B cell (primary cell): ENCODE results near the gene TMEM145. TPM values are rescaled to one million over a fixed set of nuclear protein-coding genes. Genes with fewer than 3 reads are reported as not detected.

Source experiments
- ATAC-seq: fragments of 200-7000 bp; cut with Tn5 transposase; one replicate; pipeline ENCODE4 v1.10.0; 2021; ENCODE audit warnings: low read depth, mild to moderate bottlenecking, moderate number of reproducible peaks, moderate library complexity
- CTCF ChIA-PET: fragments of 350-600 bp; sonication (Branson Sonifier 250); formaldehyde crosslinking; loops from one replicate; lab custom pipeline; 2021; ENCODE audit warnings: antibody characterized with exemption, inconsistent platforms; lab: Charles Lee
- POLR2A ChIA-PET: fragments of 350-600 bp; sonication (Branson Sonifier 250); formaldehyde crosslinking; loops from one replicate; lab custom pipeline; 2021; ENCODE audit warnings: antibody characterized with exemption; lab: Charles Lee
- DNase-seq: peaks from one replicate; pipeline ENCODE4 v3.0.0; 2013
- H2AFZ ChIP-seq: 2 replicates; pipeline ENCODE4 v1.6.1; 2012; ENCODE audit warnings: mild to moderate bottlenecking, low read depth, low read length; ENCODE audit not compliant: insufficient read depth, poor library complexity, severe bottlenecking
- H3K27ac ChIP-seq, 2 donors: 1 replicate in 1 of 2; 2 replicates in 1 of 2; pipeline ENCODE4 v1.5.1; 2012 to 2013; ENCODE audit warnings: low read length in 2 of 2, mild to moderate bottlenecking in 2 of 2, moderate library complexity in 1 of 2
- H3K27me3 ChIP-seq, 4 experiments: fragments of 200-600 bp in 1 of 4; sonication (generic) in 1 of 4; replicated peaks in 1 of 4; 1 replicate in 2 of 4; 2 replicates in 2 of 4; pipeline versions ENCODE4 v1.6.1 to v1.7.0; 2013 to 2016; ENCODE audit warnings: low read length in 3 of 4, mild to moderate bottlenecking in 2 of 4, mixed read lengths in 1 of 4, moderate library complexity in 1 of 4; ENCODE audit not compliant: insufficient read depth in 4 of 4, control insufficient read depth in 3 of 4; ENCODE audit errors: control extremely low read depth in 1 of 4
- H3K36me3 ChIP-seq, 2 experiments: replicated peaks in 1 of 2; 1 replicate in 1 of 2; 2 replicates in 1 of 2; pipeline versions ENCODE4 v1.6.1 to v1.7.1; 2013; ENCODE audit warnings: low read length in 1 of 2; ENCODE audit not compliant: insufficient read depth in 2 of 2, control insufficient read depth in 1 of 2; ENCODE audit errors: control extremely low read depth in 1 of 2, extremely low read depth in 1 of 2
- H3K4me1 ChIP-seq, 2 donors: fragments of 200-600 bp in 1 of 2; sonication (generic) in 1 of 2; 1 replicate in 1 of 2; 2 replicates in 1 of 2; pipeline versions ENCODE4 v1.5.1 to v1.6.1; 2013 to 2017; ENCODE audit warnings: low read length in 2 of 2; ENCODE audit not compliant: control insufficient read depth in 2 of 2, insufficient read depth in 2 of 2
- H3K4me2 ChIP-seq: replicated peaks from 2 replicates; pipeline ENCODE3; 2012; ENCODE audit warnings: mild to moderate bottlenecking, low read depth, low read length; ENCODE audit not compliant: poor library complexity, severe bottlenecking
- H3K4me3 ChIP-seq, 5 experiments: fragments of 200-600 bp in 1 of 5; sonication (generic) in 1 of 5; 1 replicate in 3 of 5; 2 replicates in 2 of 5; pipeline versions ENCODE4 v1.5.1 to v1.7.0; 2011 to 2016; ENCODE audit warnings: low read length in 4 of 5, mild to moderate bottlenecking in 4 of 5, low read depth in 2 of 5, control low read depth in 1 of 5, moderate library complexity in 1 of 5; ENCODE audit not compliant: insufficient read depth in 1 of 5; ENCODE audit errors: control extremely low read depth in 1 of 5, extremely low read depth in 1 of 5
- H3K79me2 ChIP-seq: fragments of 200-600 bp; sonication (generic); one replicate; pipeline ENCODE4 v1.6.0; 2016; ENCODE audit warnings: low read length; ENCODE audit not compliant: control insufficient read depth, insufficient read depth
- H3K9ac ChIP-seq: fragments of 200-600 bp; sonication (generic); 2 replicates; pipeline ENCODE4 v1.6.1; 2017; ENCODE audit warnings: mild to moderate bottlenecking, low read length, moderate library complexity
- H3K9me3 ChIP-seq, 3 donors: one replicate each; pipeline versions ENCODE4 v1.6.1 to v1.7.1; 2013; ENCODE audit warnings: low read length in 2 of 3; ENCODE audit not compliant: control insufficient read depth in 2 of 3, insufficient read depth in 1 of 3; ENCODE audit errors: control extremely low read depth in 1 of 3
- H4K20me1 ChIP-seq: 2 replicates; pipeline ENCODE4 v1.6.0; 2012; ENCODE audit warnings: mild to moderate bottlenecking, low read length; ENCODE audit not compliant: insufficient read depth, control insufficient read depth, poor library complexity, severe bottlenecking
- H3K27ac Mint-ChIP-seq: one replicate; pipeline ENCODE4 v1.8.0; 2021; ENCODE audit warnings: mixed read lengths
- H3K27me3 Mint-ChIP-seq: one replicate; pipeline ENCODE4 v1.8.0; 2021; ENCODE audit warnings: mixed read lengths
- H3K4me1 Mint-ChIP-seq: one replicate; pipeline ENCODE4 v1.8.0; 2021; ENCODE audit warnings: mixed read lengths
- H3K4me3 Mint-ChIP-seq: one replicate; pipeline ENCODE4 v1.8.0; 2021; ENCODE audit warnings: mixed read lengths
- H3K9me3 Mint-ChIP-seq: one replicate; pipeline ENCODE4 v1.8.0; 2022; ENCODE audit warnings: mixed read lengths; ENCODE audit not compliant: insufficient read depth
- EZH2 ChIP-seq: IDR thresholded peaks from 2 replicates; pipeline ENCODE4 v1.6.1; 2012; ENCODE audit warnings: borderline replicate concordance, low read depth, mild to moderate bottlenecking, moderate library complexity, low read length; ENCODE audit not compliant: insufficient read depth, poor library complexity, severe bottlenecking
- WGBS: methylation state at CpG from one replicate; pipeline ENCODE4 v1.1.5; 2013; ENCODE audit warnings: missing lambda C conversion rate; ENCODE audit not compliant: insufficient coverage; 5-methylcytosine and 5-hydroxymethylcytosine counted together
- intact Hi-C: fragments of 100-400 bp; cut with micrococcal nuclease; formaldehyde crosslinking; loops from one replicate; pipeline ENCODE4 v1.10.0; 2022
- polyA plus RNA-seq: library from polyadenylated mRNA; depleted of rRNA; stranded (reverse); fragments of >200 nt; gene quantifications from 2 replicates; pipeline ENCODE4 v1.2.3, GENCODE V29; 2012
- total RNA-seq, 2 donors: library from RNA; stranded (reverse); fragments of 120-200 nt in 1 of 2; gene quantifications; 1 replicate in 1 of 2; 2 replicates in 1 of 2; pipeline versions ENCODE4 v1.2.3 to v1.2.4, GENCODE V29; 2013 to 2022
- TF ChIP-seq, protein P1 (sequence below): fragments of 200-600 bp; IDR thresholded peaks from one replicate; pipeline ENCODE4 v1.8.0; 2022; ENCODE audit warnings: antibody characterized with exemption, mild to moderate bottlenecking

Gene TMEM145
- total and polyA plus RNA-seq, 2 donors (not counting 1 experiment from before 2014, with no cell fraction given): not detected

DNA sequence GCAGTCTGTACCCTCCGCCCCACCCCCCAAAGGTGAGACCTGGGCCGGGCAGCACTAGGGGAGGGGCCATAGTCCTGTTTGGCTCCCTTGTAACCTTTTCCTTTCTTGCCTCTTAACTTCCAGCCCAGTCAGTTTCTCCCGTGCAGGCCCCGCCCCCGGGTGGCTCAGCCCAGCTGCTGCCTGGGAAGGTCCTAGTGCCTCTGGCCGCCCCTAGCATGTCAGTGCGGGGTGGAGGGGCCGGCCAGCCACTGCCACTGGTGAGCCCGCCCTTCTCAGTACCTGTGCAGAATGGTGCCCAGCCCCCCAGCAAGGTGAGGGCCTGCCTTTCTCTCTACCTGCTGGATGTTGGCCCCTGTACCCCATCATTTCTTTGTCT is 21.7 kb upstream of the TMEM145 start:
- ChIA-PET CTCF (interaction anchor here (0.7 to 1.8 kb wide), 3 partner anchors 109 to 183 kb away, joined by 3 to 5 read pairs (median 4); partner anchors contain the start of gene POU2F2), POLR2A (no interaction called here)
- no peaks in the 10 kb centered on the region for H3K9me3 Mint-ChIP-seq
- no peaks in the 10 kb centered on the region for H3K27me3 ChIP-seq
- H3K27ac ChIP-seq: no peak overlapping the region
- DNase-seq: no peak
- H3K4me2 ChIP-seq: no peak overlapping the region
- no peak for TF ChIP-seq EZH2
- TF ChIP-seq, protein P1, sequence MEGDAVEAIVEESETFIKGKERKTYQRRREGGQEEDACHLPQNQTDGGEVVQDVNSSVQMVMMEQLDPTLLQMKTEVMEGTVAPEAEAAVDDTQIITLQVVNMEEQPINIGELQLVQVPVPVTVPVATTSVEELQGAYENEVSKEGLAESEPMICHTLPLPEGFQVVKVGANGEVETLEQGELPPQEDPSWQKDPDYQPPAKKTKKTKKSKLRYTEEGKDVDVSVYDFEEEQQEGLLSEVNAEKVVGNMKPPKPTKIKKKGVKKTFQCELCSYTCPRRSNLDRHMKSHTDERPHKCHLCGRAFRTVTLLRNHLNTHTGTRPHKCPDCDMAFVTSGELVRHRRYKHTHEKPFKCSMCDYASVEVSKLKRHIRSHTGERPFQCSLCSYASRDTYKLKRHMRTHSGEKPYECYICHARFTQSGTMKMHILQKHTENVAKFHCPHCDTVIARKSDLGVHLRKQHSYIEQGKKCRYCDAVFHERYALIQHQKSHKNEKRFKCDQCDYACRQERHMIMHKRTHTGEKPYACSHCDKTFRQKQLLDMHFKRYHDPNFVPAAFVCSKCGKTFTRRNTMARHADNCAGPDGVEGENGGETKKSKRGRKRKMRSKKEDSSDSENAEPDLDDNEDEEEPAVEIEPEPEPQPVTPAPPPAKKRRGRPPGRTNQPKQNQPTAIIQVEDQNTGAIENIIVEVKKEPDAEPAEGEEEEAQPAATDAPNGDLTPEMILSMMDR: no peak
- H3K9ac ChIP-seq: no peak overlapping the region
- no peak overlapping the region for H3K4me3 Mint-ChIP-seq
- no peaks in the 10 kb centered on the region for H3K79me2 ChIP-seq
- H3K4me3 ChIP-seq: no peak overlapping the region
- H3K9me3 ChIP-seq: no peaks in the 10 kb centered on the region
- peaks cover 28% of the 10 kb centered on the region for H4K20me1 ChIP-seq
- no peak overlapping the region for H3K27ac Mint-ChIP-seq
- ATAC-seq: no peak
- H3K4me1 ChIP-seq: peaks cover 3 to 14% of the 10 kb centered on the region in 2 donors
- H2AFZ ChIP-seq: no peak overlapping the region
- 89% methylated on average over 9 of the region's 9 CpGs for WGBS
- H3K27me3 Mint-ChIP-seq: no peaks in the 10 kb centered on the region
- H3K4me1 Mint-ChIP-seq: peaks cover 13% of the 10 kb centered on the region
- intact Hi-C loops: no loop called here
- peaks cover 1 to 78% of the 10 kb centered on the region in 2 experiments for H3K36me3 ChIP-seq

DNA sequence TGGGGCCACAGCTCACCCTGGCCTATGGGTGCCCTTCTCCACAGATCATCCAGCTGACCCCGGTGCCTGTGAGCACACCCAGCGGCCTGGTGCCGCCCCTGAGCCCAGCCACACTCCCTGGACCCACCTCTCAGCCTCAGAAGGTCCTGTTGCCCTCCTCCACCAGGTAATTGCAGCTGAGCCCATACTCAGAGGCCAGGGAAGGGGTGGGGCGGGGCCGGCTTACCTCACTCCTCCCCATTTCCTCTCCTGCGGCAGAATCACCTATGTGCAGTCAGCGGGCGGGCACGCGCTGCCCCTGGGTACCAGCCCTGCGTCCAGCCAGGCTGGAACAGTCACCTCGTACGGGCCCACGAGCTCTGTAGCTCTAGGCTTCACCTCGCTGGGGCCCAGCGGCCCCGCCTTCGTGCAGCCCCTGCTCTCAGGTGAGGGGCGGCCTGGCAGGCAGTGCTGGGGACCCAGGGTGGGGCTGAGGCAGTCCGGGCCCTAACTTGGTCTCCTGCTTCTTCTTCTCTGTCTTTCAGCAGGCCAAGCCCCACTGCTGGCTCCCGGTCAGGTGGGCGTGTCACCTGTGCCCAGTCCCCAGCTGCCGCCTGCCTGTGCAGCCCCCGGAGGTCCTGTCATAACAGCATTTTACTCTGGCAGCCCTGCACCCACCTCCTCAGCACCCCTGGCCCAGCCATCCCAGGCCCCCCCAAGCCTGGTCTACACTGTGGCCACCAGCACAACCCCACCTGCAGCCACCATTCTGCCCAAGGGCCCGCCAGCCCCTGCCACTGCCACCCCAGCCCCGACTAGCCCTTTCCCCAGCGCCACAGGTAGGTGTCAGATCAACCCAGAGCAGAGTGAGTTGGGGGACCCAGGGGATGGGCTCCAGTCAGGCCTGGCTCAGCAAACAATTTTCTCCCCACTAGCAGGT is 20.8 kb upstream of the TMEM145 start:
- Histone ChIP-seq H3K79me2 (no peaks in the 10 kb centered on the region), H3K4me2 (no peak overlapping the region), H3K9me3 (no peaks in the 10 kb centered on the region), H4K20me1 (peaks cover 21% of the 10 kb centered on the region), H3K9ac (no peak overlapping the region), H3K27me3 (no peaks in the 10 kb centered on the region), H3K36me3 (peaks cover 1 to 73% of the 10 kb centered on the region in 2 experiments), H2AFZ (no peak overlapping the region), H3K27ac (no peak overlapping the region), H3K4me1 (peaks cover 3 to 10% of the 10 kb centered on the region in 2 donors), H3K4me3 (no peak overlapping the region)
- intact Hi-C loops: no loop called here
- Mint-ChIP-seq H3K4me3 (no peak overlapping the region), H3K4me1 (peaks cover 12% of the 10 kb centered on the region), H3K9me3 (no peaks in the 10 kb centered on the region), H3K27ac (no peak overlapping the region), H3K27me3 (no peaks in the 10 kb centered on the region)
- no peak for DNase-seq
- no peak for ATAC-seq
- no peak for TF ChIP-seq EZH2
- TF ChIP-seq, protein P1: no peak
- CTCF ChIA-PET: interaction anchor here (1.7 to 2.3 kb wide), 2 partner anchors 160 to 184 kb away, joined by 5 to 6 read pairs; partner anchors contain the start of gene POU2F2
- POLR2A ChIA-PET: no interaction called here
- WGBS: 94% methylated on average over 27 of the region's 27 CpGs
